Astrocyte (in vitro differentiated cells and primary cell): ENCODE measurements around the gene HNRNPUL2. TPM values are rescaled to one million over a fixed set of nuclear protein-coding genes. Genes with fewer than 3 reads are reported as not detected.

Experiments used
- DNase-seq: peaks from one replicate; pipeline ENCODE4 v3.0.0-alpha.2; 2010; ENCODE audit warnings: low read depth
- FAIRE-seq: peaks from 2 replicates; lab custom pipeline; 2011; peaks lifted over from hg19 to GRCh38; lab: Jason Lieb, UNC
- H2AFZ ChIP-seq: 2 replicates; pipeline ENCODE4 v1.6.0; 2012; ENCODE audit warnings: low read depth, low read length, inconsistent platforms
- H3K27ac ChIP-seq: 2 replicates; pipeline ENCODE4 v1.5.1; 2011; ENCODE audit warnings: low read depth, low read length, inconsistent platforms
- H3K27me3 ChIP-seq: 2 replicates; pipeline ENCODE4 v1.6.0; 2011; ENCODE audit warnings: low read length, inconsistent platforms; ENCODE audit not compliant: insufficient read depth
- H3K36me3 ChIP-seq: 2 replicates; pipeline ENCODE4 v1.5.1; 2011; ENCODE audit warnings: low read length, inconsistent platforms; ENCODE audit not compliant: insufficient read depth
- H3K4me1 ChIP-seq: 2 replicates; pipeline ENCODE4 v1.5.1; 2011; ENCODE audit warnings: low read length, inconsistent platforms; ENCODE audit not compliant: insufficient read depth
- H3K4me2 ChIP-seq: 2 replicates; pipeline ENCODE4 v1.6.0; 2012; ENCODE audit warnings: low read length, inconsistent platforms
- H3K4me3 ChIP-seq: 2 replicates; pipeline ENCODE4 v1.5.1; 2011; ENCODE audit warnings: low read depth, mild to moderate bottlenecking, low read length, inconsistent platforms; ENCODE audit not compliant: insufficient read depth
- H3K79me2 ChIP-seq: 2 replicates; pipeline ENCODE4 v1.6.0; 2012; ENCODE audit warnings: mild to moderate bottlenecking, low read length, inconsistent platforms; ENCODE audit not compliant: insufficient read depth
- H3K9ac ChIP-seq: 2 replicates; pipeline ENCODE4 v1.6.0; 2012; ENCODE audit warnings: mild to moderate bottlenecking, low read length, inconsistent platforms
- H3K9me3 ChIP-seq: 2 replicates; pipeline ENCODE4 v1.5.1; 2012; ENCODE audit warnings: low read depth, mild to moderate bottlenecking, low read length, inconsistent platforms; ENCODE audit not compliant: insufficient read depth
- H4K20me1 ChIP-seq: 2 replicates; pipeline ENCODE4 v1.6.0; 2012; ENCODE audit warnings: low read length, inconsistent platforms; ENCODE audit not compliant: insufficient read depth
- H3K27ac Mint-ChIP-seq: one replicate; pipeline ENCODE4 v1.8.0; 2021; ENCODE audit warnings: mild to moderate bottlenecking, mixed read lengths; ENCODE audit not compliant: unreplicated experiment
- H3K27me3 Mint-ChIP-seq: one replicate; pipeline ENCODE4 v1.8.0; 2021; ENCODE audit warnings: low read depth, mixed read lengths; ENCODE audit not compliant: unreplicated experiment
- H3K36me3 Mint-ChIP-seq: one replicate; pipeline ENCODE4 v1.8.0; 2021; ENCODE audit warnings: low read depth, mixed read lengths; ENCODE audit not compliant: unreplicated experiment
- H3K4me1 Mint-ChIP-seq: one replicate; pipeline ENCODE4 v1.8.0; 2021; ENCODE audit warnings: low read depth, mixed read lengths; ENCODE audit not compliant: unreplicated experiment
- H3K4me3 Mint-ChIP-seq: one replicate; pipeline ENCODE4 v1.8.0; 2021; ENCODE audit warnings: mild to moderate bottlenecking, moderate library complexity, mixed read lengths; ENCODE audit not compliant: unreplicated experiment
- H3K9me3 Mint-ChIP-seq: one replicate; pipeline ENCODE4 v1.8.0; 2021; ENCODE audit warnings: mild to moderate bottlenecking, mixed read lengths; ENCODE audit not compliant: unreplicated experiment
- CTCF ChIP-seq: IDR thresholded peaks from 2 replicates; pipeline ENCODE4 v1.5.1; 2011; ENCODE audit warnings: low read depth, mild to moderate bottlenecking, inconsistent platforms, low read length, moderate library complexity; ENCODE audit not compliant: insufficient read depth
- EZH2 ChIP-seq: IDR thresholded peaks from 2 replicates; pipeline ENCODE4 v1.6.1; 2012; ENCODE audit warnings: mild to moderate bottlenecking, low read length, inconsistent platforms; ENCODE audit not compliant: insufficient read depth
- total RNA-seq: library from RNA; stranded (reverse); gene quantifications from 2 replicates; pipeline ENCODE4 v1.2.1, GENCODE V29; 2021

HNRNPUL2 gene
- total RNA-seq, 1 donor from 2014 or later = 40.0 TPM

GRCh38 chr11:62708392-62708791 is 18.9 kb downstream of the HNRNPUL2 start:
- no peak for DNase-seq
- TF ChIP-seq EZH2 = no peak
- no peak for TF ChIP-seq CTCF
- no peak overlapping the region for H2AFZ ChIP-seq
- H3K9ac ChIP-seq = peak overlapping the region; percentile 90
- peaks cover 34% of the 10 kb centered on the region for H3K4me1 ChIP-seq
- H3K4me2 ChIP-seq = peak overlapping the region; percentile 100
- H3K4me3 Mint-ChIP-seq = peak overlapping the region; percentile 81
- no peaks in the 10 kb centered on the region for H3K27me3 Mint-ChIP-seq
- H3K36me3 Mint-ChIP-seq = peaks cover 10% of the 10 kb centered on the region
- H4K20me1 ChIP-seq = no peaks in the 10 kb centered on the region
- H3K4me1 Mint-ChIP-seq = peaks cover 36% of the 10 kb centered on the region
- H3K36me3 ChIP-seq = peaks cover 30% of the 10 kb centered on the region
- H3K79me2 ChIP-seq = peaks cover 13% of the 10 kb centered on the region
- no peak for FAIRE-seq
- H3K27me3 ChIP-seq = no peaks in the 10 kb centered on the region
- H3K9me3 Mint-ChIP-seq = no peaks in the 10 kb centered on the region
- H3K9me3 ChIP-seq = no peaks in the 10 kb centered on the region
- H3K27ac ChIP-seq = no peak overlapping the region
- H3K27ac Mint-ChIP-seq = peak overlapping the region; percentile 92
- peak overlapping the region; percentile 69 for H3K4me3 ChIP-seq

- Mint-ChIP-seq H3K9me3 (no peaks in the 10 kb centered on the region), H3K4me1 (peaks cover 28% of the 10 kb centered on the region), H3K4me3 (peak within 1 kb of the TSS; percentile 85), H3K36me3 (peaks cover 12% of the 10 kb centered on the region), H3K27ac (peak within 1 kb of the TSS; percentile 93), H3K27me3 (no peaks in the 10 kb centered on the region)
- no peak for TF ChIP-seq CTCF
- no peak for TF ChIP-seq EZH2
- DNase-seq (no peak), FAIRE-seq (no peak)
- H3K4me1 ChIP-seq = peaks cover 34% of the 10 kb centered on the region
- H4K20me1 ChIP-seq = no peaks in the 10 kb centered on the region
- H3K27me3 ChIP-seq = no peaks in the 10 kb centered on the region
- H3K4me3 ChIP-seq = peak within 1 kb of the TSS; percentile 59
- H3K9me3 ChIP-seq = no peaks in the 10 kb centered on the region
- H3K27ac ChIP-seq = peak within 1 kb of the TSS; percentile 48
- H3K36me3 ChIP-seq = peaks cover 21% of the 10 kb centered on the region
- H3K9ac ChIP-seq = peak within 1 kb of the TSS; percentile 65
- peak within 1 kb of the TSS; percentile 38 for H2AFZ ChIP-seq
- H3K79me2 ChIP-seq = peaks cover 9% of the 10 kb centered on the region
- peak within 1 kb of the TSS; percentile 100 for H3K4me2 ChIP-seq
Observed at GRCh38 chr11:62707277-62707861, 19.9 kb downstream of the HNRNPUL2 start, which contains the start of the genes BSCL2 and GNG3. Gene BSCL2, minus strand, starts transcription at chr11:62707424. Its CDS starts 229 bp downstream, at chr11:62707195. Gene GNG3, plus strand, starts transcription at chr11:62707676. Its CDS starts 620 bp downstream, at chr11:62708296.

GRCh38 chr11:62706850-62707247 is 20.4 kb downstream of the HNRNPUL2 start:
- H3K27ac ChIP-seq = peak overlapping the region; percentile 48
- peaks cover 15% of the 10 kb centered on the region for H3K36me3 Mint-ChIP-seq
- H3K4me3 Mint-ChIP-seq = peak overlapping the region; percentile 85
- no peaks in the 10 kb centered on the region for H3K27me3 ChIP-seq
- no peaks in the 10 kb centered on the region for H3K9me3 Mint-ChIP-seq
- H4K20me1 ChIP-seq = no peaks in the 10 kb centered on the region
- peaks cover 34% of the 10 kb centered on the region for H3K4me1 ChIP-seq
- no peak overlapping the region for H2AFZ ChIP-seq
- H3K4me2 ChIP-seq = peak overlapping the region; percentile 94
- no peaks in the 10 kb centered on the region for H3K9me3 ChIP-seq
- H3K27me3 Mint-ChIP-seq = no peaks in the 10 kb centered on the region
- FAIRE-seq = no peak
- DNase-seq = no peak
- no peak for TF ChIP-seq CTCF
- TF ChIP-seq EZH2 = no peak
- H3K9ac ChIP-seq = peak overlapping the region; percentile 65
- peaks cover 28% of the 10 kb centered on the region for H3K4me1 Mint-ChIP-seq
- H3K36me3 ChIP-seq = peaks cover 17% of the 10 kb centered on the region
- H3K79me2 ChIP-seq = peaks cover 5% of the 10 kb centered on the region
- H3K4me3 ChIP-seq = peak overlapping the region; percentile 59
- H3K27ac Mint-ChIP-seq = peak overlapping the region; percentile 93
